HG03571 (cell line): ENCODE measurements around the gene TMEM51.

Source experiments
- ATAC-seq: cut with Tn5 transposase; IDR thresholded peaks from one replicate; pipeline ENCODE4 v1.9.1; 2021; ENCODE audit not compliant: unreplicated experiment

TMEM51 gene

GRCh38 chr1:15152318-15153183, 996 bp upstream of the TMEM51 start:
- ATAC-seq, result no peak

GRCh38 chr1:15153842-15154479, 414 bp downstream of the TMEM51 start:
- ATAC-seq, result no peak

GRCh38 chr1:15154480-15155036, 1.0 kb downstream of the TMEM51 start:
- ATAC-seq, result no peak

DNA sequence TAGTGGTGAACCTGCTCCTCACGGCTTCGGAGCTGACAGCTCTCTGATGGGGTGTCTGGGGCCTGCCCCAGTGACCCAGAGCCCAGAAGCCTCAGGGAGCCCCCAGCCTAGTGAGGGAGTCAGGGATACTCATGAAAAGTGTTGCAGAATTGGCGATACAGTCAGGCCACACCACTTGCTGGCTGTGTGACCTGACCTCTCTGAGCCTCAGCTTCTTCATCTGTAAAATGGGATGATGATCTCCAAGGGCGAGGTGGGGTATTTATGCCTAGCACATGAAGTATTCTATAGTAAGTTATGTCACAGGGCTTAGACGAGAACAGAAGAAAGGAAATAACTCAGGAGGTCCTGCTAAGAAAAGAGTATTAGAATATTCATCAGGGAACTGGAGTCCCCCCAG, 1.6 kb downstream of the TMEM51 start:
- ATAC-seq, result no peak

GRCh38 chr1:15155888-15156741, 2.6 kb downstream of the TMEM51 start:
- no peak for ATAC-seq

GRCh38 chr1:15156807-15157380, 3.3 kb downstream of the TMEM51 start:
- ATAC-seq, result no peak

DNA sequence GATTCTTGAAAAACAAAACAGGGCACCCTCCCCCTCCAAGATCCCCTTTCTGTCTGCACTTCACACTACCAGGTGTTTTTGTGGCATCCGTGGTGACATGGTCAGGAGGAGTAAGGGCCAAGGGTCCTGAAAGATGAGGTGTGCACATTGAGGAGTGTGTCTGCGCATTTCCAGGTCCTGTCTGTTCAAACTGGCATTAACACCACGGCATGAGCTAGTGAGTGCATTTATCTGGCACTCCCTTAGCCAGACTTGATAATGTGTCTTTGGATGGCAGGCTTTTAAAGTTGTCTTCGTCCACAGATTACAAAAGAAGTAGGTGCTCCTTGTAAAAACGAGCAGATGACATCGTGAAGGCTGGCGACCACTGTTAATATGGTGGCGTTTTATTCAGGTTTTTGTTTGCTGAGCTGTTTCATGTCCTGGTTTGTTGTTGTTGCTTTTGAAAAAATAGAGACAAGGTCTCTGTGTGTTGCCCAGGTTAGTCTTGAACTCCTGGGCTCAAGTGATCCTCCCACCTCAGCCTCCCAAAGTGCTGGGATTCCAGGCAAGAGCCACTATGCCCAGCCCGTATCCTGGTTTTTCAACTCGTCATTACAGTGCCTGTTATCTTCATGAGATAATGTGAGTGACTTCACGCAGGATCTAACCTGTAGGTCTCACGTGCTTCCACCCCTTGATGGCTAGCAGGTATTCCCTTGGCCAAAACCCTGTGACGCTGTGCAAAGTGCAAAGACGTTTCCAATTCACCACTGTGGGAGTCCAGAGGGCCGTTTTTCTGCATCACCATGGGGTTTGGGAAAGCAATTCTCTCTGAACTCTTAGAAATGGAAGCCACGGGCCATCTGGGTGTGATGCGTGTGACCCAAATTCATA, 4.2 kb downstream of the TMEM51 start:
- ATAC-seq, result no peak

GRCh38 chr1:15158506-15159165, 5.1 kb downstream of the TMEM51 start:
- no peak for ATAC-seq

DNA sequence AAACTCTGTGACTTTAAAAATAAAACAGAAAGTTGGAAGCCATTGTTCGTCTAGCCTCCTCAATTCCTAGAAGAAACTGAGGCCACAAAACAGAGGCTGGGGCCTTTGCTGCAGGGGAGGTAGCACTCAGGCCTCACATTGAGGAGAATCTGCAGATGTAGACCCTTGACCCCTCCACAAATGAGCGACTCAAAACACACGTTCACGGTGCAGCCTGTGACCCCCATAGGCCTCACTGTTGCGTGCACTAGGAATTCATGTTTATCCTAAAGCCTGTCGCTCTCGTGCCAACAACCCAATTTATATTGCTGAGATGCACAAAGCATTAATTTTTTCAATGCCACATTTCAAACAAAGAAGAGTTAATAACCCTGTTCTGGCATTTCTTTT, 5.6 kb downstream of the TMEM51 start:
- ATAC-seq, result no peak

GRCh38 chr1:15160626-15161025, 7.1 kb downstream of the TMEM51 start:
- ATAC-seq, result no peak

DNA sequence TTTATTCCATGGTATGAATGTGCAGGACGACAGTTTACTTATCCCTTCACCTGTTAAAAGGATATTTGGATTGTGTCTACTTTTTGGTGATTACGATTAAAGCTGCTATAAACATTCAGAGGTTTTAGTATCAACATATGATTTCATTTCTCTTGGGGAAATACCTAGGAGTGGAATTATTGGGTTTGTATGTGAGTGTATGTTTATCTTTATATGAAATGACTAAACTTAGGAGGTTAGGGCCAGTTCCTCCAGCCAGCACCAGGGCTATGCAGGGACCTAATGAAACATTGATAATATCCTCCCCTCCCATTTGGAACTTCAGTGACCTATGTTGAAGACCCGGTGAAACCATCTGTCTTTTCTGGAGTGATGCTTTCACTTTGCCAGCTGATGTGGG, 13.8 kb downstream of the TMEM51 start:
- no peak for ATAC-seq

DNA sequence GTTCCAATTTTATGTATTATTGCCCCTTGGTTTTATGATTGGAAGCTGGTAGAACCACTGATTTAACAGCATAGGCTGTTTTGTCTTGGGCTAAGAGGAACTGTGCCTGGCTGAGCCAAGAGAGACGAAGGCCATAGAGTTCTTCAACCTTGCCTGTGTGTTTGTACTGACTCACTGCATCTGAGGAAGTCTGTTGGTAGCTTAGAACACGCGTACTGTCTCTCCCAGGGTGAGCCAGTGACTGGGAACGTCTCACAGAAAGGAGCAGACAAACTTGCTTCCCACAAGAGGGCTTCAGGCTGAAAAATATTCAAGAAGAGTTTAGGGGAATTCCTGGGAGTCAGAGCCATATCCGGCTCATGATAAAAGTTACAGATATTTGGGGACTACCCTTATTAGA, 14.9 kb downstream of the TMEM51 start:
- ATAC-seq, result no peak

GRCh38 chr1:15170071-15170470, 16.5 kb downstream of the TMEM51 start:
- no peak for ATAC-seq

GRCh38 chr1:15171271-15171908, 17.8 kb downstream of the TMEM51 start:
- ATAC-seq, result no peak

- ATAC-seq, result no peak
Observed at GRCh38 chr1:15172405-15173259, 19.1 kb downstream of the TMEM51 start.

DNA sequence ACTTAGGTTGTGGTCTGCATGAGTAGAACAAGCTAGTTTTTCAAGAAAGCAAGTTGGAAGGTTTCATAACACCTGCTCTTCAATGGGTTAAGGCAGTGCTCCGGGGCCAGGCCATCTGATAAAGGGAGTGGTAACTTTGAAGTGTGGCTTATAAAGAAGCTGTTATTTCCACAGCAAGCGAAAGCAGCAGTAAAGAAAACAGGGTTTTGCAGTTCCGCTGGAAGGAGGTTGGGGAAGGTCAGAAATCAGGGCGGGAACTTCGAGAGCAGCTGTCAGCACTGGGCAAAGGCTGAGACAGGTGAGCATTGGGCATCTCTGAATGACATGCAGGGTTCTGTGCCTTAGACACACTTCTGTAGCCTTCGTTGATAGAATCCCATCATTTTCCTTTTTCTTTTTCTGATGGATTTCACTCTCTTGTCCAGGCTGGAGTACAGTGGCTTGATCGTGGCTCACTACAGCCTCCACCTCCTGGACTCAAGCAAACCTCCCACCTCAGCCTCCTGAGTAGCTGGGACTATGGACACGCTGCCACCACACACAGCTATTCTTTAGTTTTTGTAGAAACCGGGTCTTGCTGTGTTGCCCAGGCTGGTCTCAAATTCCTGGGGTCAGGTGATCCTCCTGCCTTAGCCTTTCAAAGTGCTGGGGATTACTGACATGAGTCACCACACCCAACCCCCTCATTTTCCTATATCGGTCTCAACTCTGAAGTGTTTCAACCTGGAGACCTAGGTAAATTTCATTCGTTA, 20.5 kb downstream of the TMEM51 start:
- no peak for ATAC-seq

DNA sequence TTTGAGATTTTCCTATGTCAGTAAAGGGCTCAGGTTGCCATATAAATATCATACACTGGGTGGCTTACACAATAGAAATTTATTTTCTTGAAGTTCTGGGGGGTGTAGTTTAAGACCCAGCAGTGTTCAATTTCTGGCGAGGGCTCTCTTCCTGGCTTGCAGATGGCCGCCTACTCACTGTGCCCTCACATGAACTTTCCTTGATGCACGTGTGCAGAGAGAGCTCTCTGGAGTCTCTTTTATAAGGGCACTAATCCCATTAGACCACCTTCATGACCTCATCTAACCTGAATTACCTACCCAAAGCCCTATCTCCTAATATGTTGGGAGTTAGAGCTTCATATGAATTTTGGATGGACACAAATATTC, 21.1 kb downstream of the TMEM51 start:
- ATAC-seq, result no peak
